Measurements from ENCODE around the gene CNGA1. TPM values are rescaled to one million over a fixed set of nuclear protein-coding genes. Genes with fewer than 3 reads are reported as not detected.
A peak's percentile ranks its signal among the peaks of the same experiment; 100 is the strongest.
"Not testable (repeated sequence)": the region's sequence is repeated elsewhere in the genome, so short reads cannot be mapped to it uniquely, and the experiment has no call there.

The CNGA1 gene
- total RNA-seq, 3 donors from 2014 or later = 1.9 to 5.1 (median 2.3) TPM

DNA sequence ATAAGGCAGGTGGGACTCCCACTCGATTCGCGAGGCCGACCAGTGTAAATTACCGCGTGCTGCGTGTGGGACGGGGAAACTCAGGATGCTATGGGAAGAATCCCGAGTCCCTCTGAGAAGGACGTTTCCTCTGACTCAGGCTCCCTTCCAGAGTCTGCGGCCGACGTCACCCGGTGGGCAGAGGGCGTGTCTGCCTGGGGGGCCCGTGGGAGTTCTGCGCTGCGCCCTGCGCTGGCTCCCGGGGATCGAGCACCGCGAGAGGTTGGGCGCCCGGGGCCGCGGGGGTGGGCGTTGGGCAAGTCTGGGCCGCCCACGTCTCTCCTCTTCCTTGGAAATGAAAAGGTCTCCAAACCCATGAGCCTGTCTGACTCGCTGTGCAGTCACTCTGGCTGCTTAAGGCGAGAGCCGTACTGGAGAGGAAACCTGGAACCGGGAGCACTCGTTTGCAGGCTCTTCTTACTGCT, 659 bp upstream of the CNGA1 start:
- no peaks in the 10 kb centered on the region for H3K27me3 ChIP-seq
- H3K9me3 ChIP-seq = no peaks in the 10 kb centered on the region
- DNase-seq (ENCODE audit: low spot score in 2 of 2) = peak; percentile 37 to 55
- intact Hi-C loops (cut with DNase I; ENCODE audit: low total_unique reads) = no loop called here
- TF ChIP-seq POLR2A (IDR thresholded peaks at IDR 0.05) (no peak), POLR2AphosphoS5 (IDR thresholded peaks at IDR 0.05) (no peak)
- TF ChIP-seq, protein P1, sequence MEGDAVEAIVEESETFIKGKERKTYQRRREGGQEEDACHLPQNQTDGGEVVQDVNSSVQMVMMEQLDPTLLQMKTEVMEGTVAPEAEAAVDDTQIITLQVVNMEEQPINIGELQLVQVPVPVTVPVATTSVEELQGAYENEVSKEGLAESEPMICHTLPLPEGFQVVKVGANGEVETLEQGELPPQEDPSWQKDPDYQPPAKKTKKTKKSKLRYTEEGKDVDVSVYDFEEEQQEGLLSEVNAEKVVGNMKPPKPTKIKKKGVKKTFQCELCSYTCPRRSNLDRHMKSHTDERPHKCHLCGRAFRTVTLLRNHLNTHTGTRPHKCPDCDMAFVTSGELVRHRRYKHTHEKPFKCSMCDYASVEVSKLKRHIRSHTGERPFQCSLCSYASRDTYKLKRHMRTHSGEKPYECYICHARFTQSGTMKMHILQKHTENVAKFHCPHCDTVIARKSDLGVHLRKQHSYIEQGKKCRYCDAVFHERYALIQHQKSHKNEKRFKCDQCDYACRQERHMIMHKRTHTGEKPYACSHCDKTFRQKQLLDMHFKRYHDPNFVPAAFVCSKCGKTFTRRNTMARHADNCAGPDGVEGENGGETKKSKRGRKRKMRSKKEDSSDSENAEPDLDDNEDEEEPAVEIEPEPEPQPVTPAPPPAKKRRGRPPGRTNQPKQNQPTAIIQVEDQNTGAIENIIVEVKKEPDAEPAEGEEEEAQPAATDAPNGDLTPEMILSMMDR (IDR thresholded peaks at IDR 0.05) = no peak
- peak overlapping the region; percentile 54 to 70 (median 69) for H3K4me3 ChIP-seq
- peak overlapping the region; percentile 75 to 88 for H3K27ac ChIP-seq
- no peaks in the 10 kb centered on the region for H3K4me1 ChIP-seq
- no peaks in the 10 kb centered on the region for H3K36me3 ChIP-seq

DNA sequence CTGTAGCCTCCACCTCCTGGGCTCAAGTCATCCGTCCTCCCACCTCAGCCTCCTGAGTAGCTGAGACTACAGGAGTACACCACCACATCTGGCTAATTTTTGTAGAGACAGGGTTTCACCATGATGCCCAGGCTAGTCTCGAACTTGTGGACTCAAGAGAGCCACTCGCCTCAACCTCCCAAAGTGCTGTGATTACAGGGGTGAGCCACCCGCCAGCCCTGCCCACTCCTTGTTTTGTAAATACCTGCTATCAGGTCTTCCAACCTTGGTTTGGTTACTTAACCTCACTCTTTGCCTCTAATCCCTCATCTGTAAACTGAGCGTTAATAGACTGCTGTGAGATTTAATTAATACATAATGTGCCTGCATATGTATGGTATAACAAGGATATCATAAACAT, 803 bp downstream of the CNGA1 start:
- no peak for DNase-seq (ENCODE audit: low spot score in 2 of 2)
- no peaks in the 10 kb centered on the region for H3K9me3 ChIP-seq
- no peaks in the 10 kb centered on the region for H3K36me3 ChIP-seq
- intact Hi-C loops (cut with DNase I; ENCODE audit: low total_unique reads) = no loop called here
- TF ChIP-seq POLR2AphosphoS5 (IDR thresholded peaks at IDR 0.05) (no peak), POLR2A (IDR thresholded peaks at IDR 0.05) (no peak)
- TF ChIP-seq, protein P1 (IDR thresholded peaks at IDR 0.05) = no peak
- H3K27ac ChIP-seq = peak overlapping the region; percentile 67 to 88
- H3K4me1 ChIP-seq = no peaks in the 10 kb centered on the region
- H3K4me3 ChIP-seq = peak overlapping the region in 2 of 3 donors; percentile 69 to 70
- H3K27me3 ChIP-seq = no peaks in the 10 kb centered on the region

DNA sequence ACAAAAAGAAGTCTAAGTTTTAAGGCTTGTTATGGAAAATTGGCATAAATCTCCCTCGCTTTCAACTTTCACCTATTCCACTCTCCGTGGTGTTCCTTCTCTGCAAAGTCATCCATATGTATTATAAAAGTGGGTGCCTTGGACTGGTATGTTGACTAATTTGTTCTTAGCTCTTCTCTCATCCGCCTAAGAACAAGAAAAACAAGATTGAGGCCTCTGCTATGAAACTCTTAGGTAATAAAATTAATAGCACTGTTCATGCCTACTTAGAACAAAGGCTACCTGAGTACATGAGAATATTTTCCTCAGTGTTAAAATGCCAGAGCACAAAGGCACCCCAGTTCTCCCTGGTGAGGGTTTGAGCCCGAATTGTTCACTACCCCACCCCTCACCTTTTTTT, 1.3 kb downstream of the CNGA1 start:
- intact Hi-C loops (cut with DNase I; ENCODE audit: low total_unique reads) = no loop called here
- Histone ChIP-seq H3K4me3 (no peak overlapping the region), H3K36me3 (no peaks in the 10 kb centered on the region), H3K27ac (peak overlapping the region; percentile 67 to 88), H3K9me3 (no peaks in the 10 kb centered on the region), H3K4me1 (no peaks in the 10 kb centered on the region), H3K27me3 (no peaks in the 10 kb centered on the region)
- TF ChIP-seq POLR2AphosphoS5 (IDR thresholded peaks at IDR 0.05) (no peak), POLR2A (IDR thresholded peaks at IDR 0.05) (no peak)
- TF ChIP-seq, protein P1 (IDR thresholded peaks at IDR 0.05) = no peak
- no peak for DNase-seq (ENCODE audit: low spot score in 2 of 2)

GRCh38 chr4:48012824-48013223, 3.7 kb downstream of the CNGA1 start:
- intact Hi-C loops (cut with DNase I; ENCODE audit: low total_unique reads) = no loop called here
- TF ChIP-seq POLR2A (IDR thresholded peaks at IDR 0.05) = no peak
- TF ChIP-seq, protein P1 (IDR thresholded peaks at IDR 0.05) = no peak
- no peak for TF ChIP-seq POLR2AphosphoS5 (IDR thresholded peaks at IDR 0.05)
- Histone ChIP-seq H3K27ac (no peak overlapping the region), H3K9me3 (peaks cover 0 to 7% of the 10 kb centered on the region in 2 donors), H3K36me3 (no peaks in the 10 kb centered on the region), H3K4me1 (no peaks in the 10 kb centered on the region), H3K4me3 (no peak overlapping the region), H3K27me3 (no peaks in the 10 kb centered on the region)
- no peak for DNase-seq (ENCODE audit: low spot score in 2 of 2)

GRCh38 chr4:48011722-48012121, 4.8 kb downstream of the CNGA1 start:
- no peaks in the 10 kb centered on the region for H3K27me3 ChIP-seq
- intact Hi-C loops (cut with DNase I; ENCODE audit: low total_unique reads) = no loop called here
- TF ChIP-seq POLR2A (IDR thresholded peaks at IDR 0.05) = no peak
- TF ChIP-seq, protein P1 (IDR thresholded peaks at IDR 0.05) = no peak
- TF ChIP-seq POLR2AphosphoS5 (IDR thresholded peaks at IDR 0.05) = no peak
- no peak overlapping the region for H3K27ac ChIP-seq
- DNase-seq (ENCODE audit: low spot score in 2 of 2) = no peak
- no peaks in the 10 kb centered on the region for H3K4me1 ChIP-seq
- peaks cover 0 to 14% of the 10 kb centered on the region in 2 donors for H3K9me3 ChIP-seq
- no peak overlapping the region for H3K4me3 ChIP-seq
- no peaks in the 10 kb centered on the region for H3K36me3 ChIP-seq

- H3K27me3 ChIP-seq; H3K4me1 ChIP-seq; DNase-seq (ENCODE audit: low spot score in 2 of 2); intact Hi-C loops (cut with DNase I; ENCODE audit: low total_unique reads); H3K36me3 ChIP-seq; H3K4me3 ChIP-seq; H3K27ac ChIP-seq: not testable (repeated sequence)
- peaks cover 6 to 20% of the 10 kb centered on the region in 2 donors for H3K9me3 ChIP-seq
Measured at GRCh38 chr4:48010906-48011305, 5.6 kb downstream of the CNGA1 start.
